A549 (cell line): ENCODE measurements around the gene CFAP73. TPM values are rescaled to one million over a fixed set of nuclear protein-coding genes. Genes with fewer than 3 reads are reported as not detected.

ENCODE experiments used
- ATAC-seq, 2 experiments: fragments of 200-7000 bp in 1 of 2; fragments of >200 bp in 1 of 2; cut with Nextera tagmentation in 1 of 2; cut with Tn5 transposase in 1 of 2; 3 replicates each; pipeline versions ENCODE4 v1.8.0 to v1.9.1; 2018 to 2020; ENCODE audit warnings: mild to moderate bottlenecking in 1 of 2, moderate library complexity in 1 of 2
- CTCF ChIA-PET: fragments of 300-600 bp; sonication (Branson Sonifier 250); formaldehyde crosslinking; extraction: SDS; loops from one replicate; lab custom pipeline; 2021; ENCODE audit warnings: antibody characterized with exemption, inconsistent platforms; lab: Yijun Ruan, JAX
- POLR2A ChIA-PET: fragments of 350-600 bp; formaldehyde crosslinking; extraction: SDS; loops from one replicate; lab custom pipeline; 2021; ENCODE audit warnings: antibody characterized with exemption, inconsistent platforms; lab: Yijun Ruan, JAX
- DNase-seq, 2 experiments: peaks; one replicate each; pipeline versions ENCODE4 v3.0.0 to v3.0.0-alpha.2; 2011 to 2016; ENCODE audit warnings: low read depth in 1 of 2, low spot score in 1 of 2
- FAIRE-seq: peaks from 2 replicates; lab custom pipeline; 2011; peaks lifted over from hg19 to GRCh38; lab: Jason Lieb, UNC
- H3K27ac ChIP-seq, 2 experiments: fragments of >200 bp; sonication (Bioruptor Twin); formaldehyde crosslinking; 3 replicates each; pipeline ENCODE4 v1.5.1; 2016 to 2017
- H3K4me1 ChIP-seq: fragments of >200 bp; sonication (Bioruptor Twin); formaldehyde crosslinking; 3 replicates; pipeline ENCODE4 v1.6.1; 2016
- H3K4me2 ChIP-seq: fragments of >200 bp; sonication (Bioruptor Twin); formaldehyde crosslinking; 3 replicates; pipeline ENCODE4 v1.6.1; 2016
- H3K4me3 ChIP-seq: fragments of >200 bp; sonication (Bioruptor Twin); formaldehyde crosslinking; 3 replicates; pipeline ENCODE4 v1.5.1; 2016
- H3K9me3 ChIP-seq: fragments of >200 bp; sonication (Bioruptor Twin); formaldehyde crosslinking; 3 replicates; pipeline ENCODE4 v1.6.1; 2016
- ATOH8 ChIP-seq: fragments of 250-450 bp; sonication (Bioruptor Pico); IDR thresholded peaks from 2 replicates; pipeline ENCODE4 v1.5.0; 2020; ENCODE audit warnings: low read depth, mild to moderate bottlenecking, moderate library complexity
- BCL3 ChIP-seq: fragments of >200 bp; sonication (Bioruptor Twin); formaldehyde crosslinking; IDR thresholded peaks from 3 replicates; pipeline ENCODE4 v1.6.1; 2016
- CHD2 ChIP-seq: fragments of 150-350 bp; IDR thresholded peaks from 2 replicates; pipeline ENCODE4 v1.6.1; 2014; ENCODE audit warnings: low read length; ENCODE audit not compliant: partially characterized antibody
- EHF ChIP-seq: fragments of 250-450 bp; sonication (Bioruptor Pico); IDR thresholded peaks from 2 replicates; pipeline ENCODE4 v1.5.0; 2020; ENCODE audit warnings: mild to moderate bottlenecking
- EP300 ChIP-seq, 2 experiments: fragments of >200 bp; sonication (Bioruptor Twin); formaldehyde crosslinking; IDR thresholded peaks; 2 replicates in 1 of 2; 3 replicates in 1 of 2; pipeline ENCODE4 v1.6.1; 2016 to 2017
- HDAC2 ChIP-seq: fragments of 200-600 bp; sonication (generic); IDR thresholded peaks from 2 replicates; pipeline ENCODE4 v1.6.1; 2016
- HOXB13 ChIP-seq: fragments of 250-450 bp; sonication (Bioruptor Pico); IDR thresholded peaks from 2 replicates; pipeline ENCODE4 v1.5.0; 2020; ENCODE audit warnings: low read depth, mild to moderate bottlenecking, moderate library complexity
- KDM1A ChIP-seq: fragments of 200-600 bp; sonication (generic); IDR thresholded peaks from 2 replicates; pipeline ENCODE4 v1.6.1; 2016; ENCODE audit warnings: low read depth, mild to moderate bottlenecking
- MAX ChIP-seq: IDR thresholded peaks from 2 replicates; pipeline ENCODE4 v1.6.1; 2012
- MAZ ChIP-seq: fragments of 150-350 bp; IDR thresholded peaks from 2 replicates; pipeline ENCODE4 v1.6.1; 2014; ENCODE audit warnings: antibody characterized with exemption, low read depth, low read length, borderline replicate concordance
- PHF8 ChIP-seq: fragments of 200-600 bp; sonication (generic); IDR thresholded peaks from 2 replicates; pipeline ENCODE4 v1.6.1; 2016; ENCODE audit warnings: low read depth, mild to moderate bottlenecking, antibody characterized with exemption, moderate library complexity, borderline replicate concordance
- POLR2AphosphoS2 ChIP-seq: conservative IDR thresholded peaks from 2 replicates; pipeline ENCODE4 v1.6.1; 2012; ENCODE audit warnings: low read length, improper control_type of control experiment, inconsistent platforms
- ZFP36 ChIP-seq: fragments of 450-650 bp; IDR thresholded peaks from 2 replicates; pipeline ENCODE4 v1.6.1; 2014; ENCODE audit warnings: borderline replicate concordance; ENCODE audit not compliant: partially characterized antibody
- WGBS: methylation state at CpG from one replicate; pipeline ENCODE4 v1.1.6; 2017; ENCODE audit errors: missing lambda C conversion rate; 5-methylcytosine and 5-hydroxymethylcytosine counted together
- polyA plus RNA-seq, 4 experiments: library from polyadenylated mRNA; depleted of rRNA in 3 of 4; stranded (reverse); fragments of >200 nt; fragmentation: RNase III in 1 of 4; extraction: RNeasy Plus Mini Kit Qiagen cat#74134 plus additional on column Dnase treatment in 1 of 4; gene quantifications; 2 replicates in 3 of 4; 3 replicates in 1 of 4; pipeline ENCODE4 v1.2.3, GENCODE V29; 2011 to 2017
- TF ChIP-seq, protein P1 (sequence below): fragments of 150-350 bp; IDR thresholded peaks from 2 replicates; pipeline ENCODE4 v1.6.1; 2014; ENCODE audit warnings: low read depth, mild to moderate bottlenecking, low read length
- TF ChIP-seq, protein P2 (sequence below): IDR thresholded peaks from 2 replicates; pipeline ENCODE4 v1.6.1; 2012
- TF ChIP-seq, protein P3 (sequence below): fragments of 250-450 bp; sonication (Bioruptor Pico); IDR thresholded peaks from 2 replicates; pipeline ENCODE4 v1.5.0; 2021; ENCODE audit warnings: mild to moderate bottlenecking, moderate library complexity, borderline replicate concordance

CFAP73 gene
- polyA plus RNA-seq, 2 of the 4 experiments (the other 2 are of a cell fraction), result 0.05 TPM; not detected in 1

DNA sequence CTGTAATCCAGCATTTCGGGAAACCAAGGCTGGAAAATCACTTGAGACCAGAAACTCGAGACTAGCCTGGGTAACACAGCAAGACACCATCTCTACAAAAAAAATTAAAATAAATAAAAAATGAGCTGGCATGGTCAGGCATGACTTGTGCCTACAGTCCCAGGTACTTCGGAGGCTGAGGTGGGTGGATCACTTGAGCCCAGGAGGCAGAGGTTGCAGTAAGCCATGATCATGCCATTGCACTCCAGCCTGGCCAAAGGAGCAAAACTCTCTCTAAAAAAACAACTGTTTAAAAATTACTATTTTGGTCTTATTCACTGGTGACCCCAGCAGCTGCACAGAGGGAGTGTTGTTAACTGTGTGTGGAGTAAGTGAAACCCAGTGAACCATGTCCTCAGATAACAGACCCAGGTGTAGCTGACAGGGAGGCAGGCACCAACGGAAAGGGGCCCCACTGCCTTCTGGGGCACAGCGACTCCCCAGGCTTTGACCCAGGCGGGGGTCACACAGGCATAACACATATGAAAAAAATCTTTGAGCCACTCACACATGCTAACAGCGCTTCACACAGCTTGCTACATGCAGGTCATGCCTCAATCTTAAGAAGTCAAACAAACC, 23.7 kb downstream of the CFAP73 start:
- no peak overlapping the region for H3K27ac ChIP-seq

More for the DNA sequence above, 23.7 kb downstream of the CFAP73 start:
- FAIRE-seq, result no peak
- POLR2A ChIA-PET, result interaction anchor here (1.7 kb wide), 1 partner anchor 11 kb away, joined by 7 read pairs; no protein-coding TSS in a partner anchor
- Histone ChIP-seq H3K9me3 (peaks cover 11% of the 10 kb centered on the region; the same call in 2 of the 3 replicates), H3K4me3 (no peak overlapping the region)
- 89% methylated on average over 7 of the region's 7 CpGs for WGBS
- no peak for TF ChIP-seq ATOH8
- TF ChIP-seq, protein P1, sequence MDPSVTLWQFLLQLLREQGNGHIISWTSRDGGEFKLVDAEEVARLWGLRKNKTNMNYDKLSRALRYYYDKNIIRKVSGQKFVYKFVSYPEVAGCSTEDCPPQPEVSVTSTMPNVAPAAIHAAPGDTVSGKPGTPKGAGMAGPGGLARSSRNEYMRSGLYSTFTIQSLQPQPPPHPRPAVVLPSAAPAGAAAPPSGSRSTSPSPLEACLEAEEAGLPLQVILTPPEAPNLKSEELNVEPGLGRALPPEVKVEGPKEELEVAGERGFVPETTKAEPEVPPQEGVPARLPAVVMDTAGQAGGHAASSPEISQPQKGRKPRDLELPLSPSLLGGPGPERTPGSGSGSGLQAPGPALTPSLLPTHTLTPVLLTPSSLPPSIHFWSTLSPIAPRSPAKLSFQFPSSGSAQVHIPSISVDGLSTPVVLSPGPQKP, result no peak
- TF ChIP-seq PHF8, result no peak
- no peak for TF ChIP-seq HOXB13 (CRISPR knock-in tag)
- TF ChIP-seq KDM1A, result no peak
- TF ChIP-seq, protein P2, sequence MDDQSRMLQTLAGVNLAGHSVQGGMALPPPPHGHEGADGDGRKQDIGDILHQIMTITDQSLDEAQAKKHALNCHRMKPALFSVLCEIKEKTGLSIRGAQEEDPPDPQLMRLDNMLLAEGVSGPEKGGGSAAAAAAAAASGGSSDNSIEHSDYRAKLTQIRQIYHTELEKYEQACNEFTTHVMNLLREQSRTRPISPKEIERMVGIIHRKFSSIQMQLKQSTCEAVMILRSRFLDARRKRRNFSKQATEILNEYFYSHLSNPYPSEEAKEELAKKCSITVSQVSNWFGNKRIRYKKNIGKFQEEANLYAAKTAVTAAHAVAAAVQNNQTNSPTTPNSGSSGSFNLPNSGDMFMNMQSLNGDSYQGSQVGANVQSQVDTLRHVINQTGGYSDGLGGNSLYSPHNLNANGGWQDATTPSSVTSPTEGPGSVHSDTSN, result no peak
- TF ChIP-seq EP300 (IDR thresholded peaks at IDR 0.05), result no peak
- TF ChIP-seq, protein P3, sequence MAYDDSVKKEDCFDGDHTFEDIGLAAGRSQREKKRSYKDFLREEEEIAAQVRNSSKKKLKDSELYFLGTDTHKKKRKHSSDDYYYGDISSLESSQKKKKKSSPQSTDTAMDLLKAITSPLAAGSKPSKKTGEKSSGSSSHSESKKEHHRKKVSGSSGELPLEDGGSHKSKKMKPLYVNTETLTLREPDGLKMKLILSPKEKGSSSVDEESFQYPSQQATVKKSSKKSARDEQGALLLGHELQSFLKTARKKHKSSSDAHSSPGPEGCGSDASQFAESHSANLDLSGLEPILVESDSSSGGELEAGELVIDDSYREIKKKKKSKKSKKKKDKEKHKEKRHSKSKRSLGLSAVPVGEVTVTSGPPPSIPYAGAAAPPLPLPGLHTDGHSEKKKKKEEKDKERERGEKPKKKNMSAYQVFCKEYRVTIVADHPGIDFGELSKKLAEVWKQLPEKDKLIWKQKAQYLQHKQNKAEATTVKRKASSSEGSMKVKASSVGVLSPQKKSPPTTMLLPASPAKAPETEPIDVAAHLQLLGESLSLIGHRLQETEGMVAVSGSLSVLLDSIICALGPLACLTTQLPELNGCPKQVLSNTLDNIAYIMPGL (CRISPR knock-in tag), result no peak
- no peak for TF ChIP-seq CHD2
- TF ChIP-seq POLR2AphosphoS2, result no peak
- TF ChIP-seq EHF (CRISPR knock-in tag), result no peak
- no peak for TF ChIP-seq BCL3
- TF ChIP-seq ZFP36, result no peak
- no peak for TF ChIP-seq HDAC2
- no peak for TF ChIP-seq MAZ
- TF ChIP-seq MAX, result no peak
- TF ChIP-seq, all 56 proteins: peak for 0
- CTCF ChIA-PET, result interaction anchor here (0.8 to 7.8 kb wide), 23 partner anchors 8 to 1331 kb away, joined by 3 to 82 read pairs (median 5); partner anchors contain the start of genes CFAP73, DDX54, MAPKAPK5 and RASAL1
- H3K4me2 ChIP-seq, result no peak overlapping the region
- ATAC-seq (no peak), DNase-seq (no peak)
- no peaks in the 10 kb centered on the region for H3K4me1 ChIP-seq
